GM12873 (cell line): ENCODE measurements around the gene SERGEF.

Source experiments
- CTCF ChIP-seq: IDR thresholded peaks from 2 replicates; pipeline ENCODE4 v1.5.1; 2012; ENCODE audit warnings: low read depth, mild to moderate bottlenecking, moderate library complexity, low read length, control low read depth; ENCODE audit not compliant: insufficient read depth; ENCODE audit errors: missing control alignments

The SERGEF gene

DNA sequence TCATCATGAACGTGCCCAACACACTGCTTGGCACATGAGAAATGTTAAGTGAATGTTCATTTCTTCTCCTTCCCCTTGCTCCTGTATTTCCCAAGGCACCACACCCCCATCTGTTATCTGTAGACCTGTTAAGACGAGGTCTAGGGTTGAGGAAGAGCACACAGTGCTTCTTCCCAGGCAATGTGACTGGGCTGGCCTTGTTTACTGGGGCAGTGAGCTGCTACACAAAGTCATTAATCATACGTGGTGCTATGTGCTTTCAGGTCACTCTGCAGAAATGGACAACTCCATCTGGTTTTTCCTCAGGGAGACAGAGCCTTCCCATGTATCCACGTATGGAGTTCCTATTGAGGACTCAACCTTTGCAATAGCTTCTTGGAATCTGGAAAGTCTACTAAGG, 159.6 kb downstream of the SERGEF start:
- TF ChIP-seq CTCF: no peak

DNA sequence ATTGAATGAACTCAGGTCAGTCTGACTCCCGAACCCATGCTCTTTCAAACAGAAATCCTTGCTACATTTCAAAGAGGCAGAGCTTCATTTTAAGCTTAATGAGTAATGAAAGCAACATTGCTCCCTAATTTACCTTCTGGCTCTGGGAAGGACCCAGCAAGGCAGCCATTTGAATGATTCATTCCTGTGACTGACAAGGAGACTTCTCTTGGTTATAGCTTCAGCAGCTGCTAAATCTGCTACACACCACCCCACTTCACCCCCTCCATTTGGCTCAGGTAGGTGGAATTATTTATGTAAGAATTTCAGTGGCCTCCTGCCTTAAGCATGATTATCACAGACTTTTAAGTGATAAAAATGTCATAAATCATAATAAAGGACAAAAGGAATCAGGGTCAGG, 160.6 kb downstream of the SERGEF start:
- TF ChIP-seq CTCF: no peak

- no peak for TF ChIP-seq CTCF
Measured at GRCh38 chr11:17851697-17852096, 161.2 kb downstream of the SERGEF start.

DNA sequence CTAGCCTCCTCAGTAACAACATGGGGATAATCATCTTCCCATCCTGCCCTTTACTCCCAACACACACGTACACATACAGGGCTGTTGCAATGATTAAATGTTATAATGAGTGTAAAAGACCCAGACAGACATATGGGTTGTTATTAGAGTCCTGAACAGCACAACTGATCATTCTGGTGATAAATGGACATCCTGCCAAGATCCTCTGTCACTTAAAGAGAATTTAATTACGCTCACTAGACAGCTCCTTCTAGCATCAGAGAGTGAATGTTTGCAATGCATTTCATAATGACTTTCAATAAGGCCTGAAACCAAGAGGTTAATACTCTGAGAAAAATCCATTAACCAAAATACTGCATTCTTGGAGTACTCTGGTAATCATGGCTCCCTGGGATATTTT, 162.5 kb downstream of the SERGEF start:
- no peak for TF ChIP-seq CTCF

- TF ChIP-seq CTCF: no peak
Measured at GRCh38 chr11:17848715-17849114, 164.1 kb downstream of the SERGEF start.

- peak; percentile 25 for TF ChIP-seq CTCF
Measured at GRCh38 chr11:17846852-17847453, 165.9 kb downstream of the SERGEF start.

DNA sequence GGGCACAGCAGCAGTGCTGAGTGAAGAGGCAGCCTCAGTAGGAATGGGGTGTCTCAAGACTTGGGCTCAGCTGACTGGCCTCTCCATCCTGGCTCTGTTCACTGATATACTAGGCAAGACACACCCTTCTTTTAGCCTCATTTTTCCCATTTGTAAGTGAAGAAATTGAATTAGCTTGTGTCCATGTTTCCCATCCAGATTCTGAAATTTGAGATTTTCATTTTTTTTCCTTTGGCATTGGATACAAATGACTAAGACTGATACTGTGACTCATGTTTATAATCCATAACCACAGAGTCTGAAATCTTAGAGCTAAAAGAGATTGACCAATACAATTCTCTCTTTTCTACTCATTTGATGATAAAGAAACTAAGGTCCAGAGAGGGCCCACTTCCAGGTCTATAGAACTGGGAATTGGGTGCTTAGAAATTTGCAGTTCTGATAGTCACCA, 167.4 kb downstream of the SERGEF start:
- TF ChIP-seq CTCF: no peak
